ENCODE data around the gene ALK. TPM values are rescaled to one million over a fixed set of nuclear protein-coding genes. Genes with fewer than 3 reads are reported as not detected.

Gene ALK
- total RNA-seq, 1 experiment from 2014 or later = not detected

GRCh38 chr2:29940706-29941105 is 19.3 kb upstream of the ALK start:
- Histone ChIP-seq H3K79me1 (ENCODE audit: insufficient read depth, low read depth, low read length, poor library complexity, severe bottlenecking) (no peaks in the 10 kb centered on the region), H3K4me1 (ENCODE audit: insufficient read depth, low read length) (no peaks in the 10 kb centered on the region), H2BK120ac (ENCODE audit: low read depth, low read length, poor library complexity, severe bottlenecking) (no peak overlapping the region), H4K8ac (replicated peaks; ENCODE audit: insufficient read length, low read depth, low read length) (no peak overlapping the region), H3K4ac (ENCODE audit: low read depth, low read length) (no peak overlapping the region), H3K79me2 (ENCODE audit: insufficient read depth, low read length) (no peaks in the 10 kb centered on the region), H2AK5ac (ENCODE audit: insufficient read length, low read length) (no peak overlapping the region), H3K9me3 (ENCODE audit: control insufficient read depth, low read depth, low read length) (no peaks in the 10 kb centered on the region), H4K5ac (ENCODE audit: insufficient read length, low read depth, low read length) (no peak overlapping the region), H3K4me2 (ENCODE audit: insufficient read depth, insufficient read length, low read length) (no peak overlapping the region), H2BK20ac (ENCODE audit: low read depth, low read length, poor library complexity, severe bottlenecking) (no peak overlapping the region), H3K27ac (ENCODE audit: insufficient read length, low read depth, low read length) (no peak overlapping the region), H2BK12ac (ENCODE audit: insufficient read length, low read depth, low read length) (no peak overlapping the region), H3T11ph (ENCODE audit: low read length) (no peak overlapping the region), H4K20me1 (ENCODE audit: control insufficient read depth, insufficient read depth, insufficient read length) (no peaks in the 10 kb centered on the region), H3K14ac (ENCODE audit: insufficient read depth, low read length) (no peak overlapping the region), H3K9ac (ENCODE audit: extremely low read depth, insufficient read length, low read length) (no peak overlapping the region), H3K23me2 (ENCODE audit: insufficient read length, low read depth, low read length, poor library complexity, severe bottlenecking) (no peaks in the 10 kb centered on the region), H4K91ac (ENCODE audit: insufficient read length, low read depth, low read length) (no peak overlapping the region), H3K27me3 (ENCODE audit: insufficient read depth, low read length) (no peaks in the 10 kb centered on the region), H3K56ac (ENCODE audit: insufficient read length, low read depth, low read length) (no peak overlapping the region), H2BK15ac (ENCODE audit: low read depth, low read length) (no peak overlapping the region), H2AFZ (ENCODE audit: low read length) (no peak overlapping the region), H3K23ac (ENCODE audit: insufficient read length, low read depth, low read length) (no peak overlapping the region), H2BK5ac (ENCODE audit: insufficient read length, low read length) (no peak overlapping the region), H3K18ac (ENCODE audit: insufficient read length, low read depth, low read length) (no peak overlapping the region)
- H3K27ac Mint-ChIP-seq = no peak overlapping the region
- TF ChIP-seq CTCF (conservative IDR thresholded peaks at IDR 0.05) = no peak
- no peak for DNase-seq
- no peak overlapping the region for H3K4me3 Mint-ChIP-seq
- WGBS (ENCODE audit: extremely low coverage, insufficient read length, low lambda C conversion rate) = no CpG with 5 or more reads among the region's 5 CpGs
- H3K4me1 Mint-ChIP-seq = peaks cover 3 to 9% of the 10 kb centered on the region in 2 experiments; a peak in 1 of 4 replicates
- H3K27me3 Mint-ChIP-seq (ENCODE audit: low read depth) = peaks cover 2% of the 10 kb centered on the region
- H3K36me3 Mint-ChIP-seq (ENCODE audit: insufficient read depth in 1 of 3, low read depth in 3 of 3) = no peaks in the 10 kb centered on the region
- H3K9me3 Mint-ChIP-seq = peaks cover 0 to 6% of the 10 kb centered on the region in 2 experiments; a peak in 3 of 5 replicates
